ENCODE data around the gene SH3D19. TPM values are rescaled to one million over a fixed set of nuclear protein-coding genes. Genes with fewer than 3 reads are reported as not detected.

Gene SH3D19
- total RNA-seq, 4 donors from 2014 or later = 117 to 200 (median 168) TPM

- Histone ChIP-seq H3K27me3 (no peaks in the 10 kb centered on the region), H3K27ac (peak overlapping the region in 1 of 4 donors; percentile 49), H3K9me3 (no peaks in the 10 kb centered on the region), H3K36me3 (peaks cover 0 to 39% of the 10 kb centered on the region in 2 donors), H3K4me1 (peaks cover 3 to 51% (median 8%) of the 10 kb centered on the region in 3 donors), H3K4me3 (no peak overlapping the region)
- TF ChIP-seq POLR2AphosphoS5 (IDR thresholded peaks at IDR 0.05) (no peak), POLR2A (IDR thresholded peaks at IDR 0.05) (no peak), EP300 (IDR thresholded peaks at IDR 0.05) (no peak), CTCF (IDR thresholded peaks at IDR 0.05) (no peak)
- ATAC-seq = no peak
- 82 to 92% methylated on average over 4 to 8 of the region's 8 CpGs for WGBS, 2 donors (ENCODE audit: low coverage in 1 of 2)
Observed at GRCh38 chr4:151175754-151176631, 149.4 kb downstream of the SH3D19 start.

- no peaks in the 10 kb centered on the region for H3K9me3 ChIP-seq
- TF ChIP-seq POLR2A (IDR thresholded peaks at IDR 0.05) (no peak), EP300 (IDR thresholded peaks at IDR 0.05) (no peak), CTCF (IDR thresholded peaks at IDR 0.05) (no peak), POLR2AphosphoS5 (IDR thresholded peaks at IDR 0.05) (no peak)
- peaks cover 3 to 58% (median 14%) of the 10 kb centered on the region in 3 donors for H3K4me1 ChIP-seq
- peaks cover 0 to 39% of the 10 kb centered on the region in 2 donors for H3K36me3 ChIP-seq
- 57 to 88% methylated on average over 5 to 7 of the region's 7 CpGs for whole genome bisulfite sequencing, 2 donors (ENCODE audit: low coverage in 1 of 2)
- no peak for ATAC-seq
- peak overlapping the region in 3 of 4 donors; percentile 49 to 65 (median 49) for H3K27ac ChIP-seq
- no peaks in the 10 kb centered on the region for H3K27me3 ChIP-seq
- no peak overlapping the region for H3K4me3 ChIP-seq
Observed at GRCh38 chr4:151175233-151175632, 150.2 kb downstream of the SH3D19 start.

- H3K27ac ChIP-seq = peak overlapping the region in 3 of 4 donors; percentile 49 to 65 (median 49)
- H3K4me1 ChIP-seq = peaks cover 5 to 63% (median 17%) of the 10 kb centered on the region in 3 donors
- no peak for ATAC-seq
- H3K36me3 ChIP-seq = peaks cover 0 to 39% of the 10 kb centered on the region in 2 donors
- no peaks in the 10 kb centered on the region for H3K27me3 ChIP-seq
- WGBS, 2 donors (ENCODE audit: low coverage in 1 of 2) = 69 to 80% methylated on average over 2 to 7 of the region's 7 CpGs
- TF ChIP-seq CTCF (IDR thresholded peaks at IDR 0.05) = no peak
- no peak for TF ChIP-seq POLR2A (IDR thresholded peaks at IDR 0.05)
- no peak for TF ChIP-seq EP300 (IDR thresholded peaks at IDR 0.05)
- TF ChIP-seq POLR2AphosphoS5 (IDR thresholded peaks at IDR 0.05) = no peak
- H3K4me3 ChIP-seq = no peak overlapping the region
- no peaks in the 10 kb centered on the region for H3K9me3 ChIP-seq
Observed at GRCh38 chr4:151174784-151175183, 150.6 kb downstream of the SH3D19 start.

GRCh38 chr4:151173871-151174270 is 151.5 kb downstream of the SH3D19 start:
- TF ChIP-seq CTCF (IDR thresholded peaks at IDR 0.05) (no peak), EP300 (IDR thresholded peaks at IDR 0.05) (no peak), POLR2AphosphoS5 (IDR thresholded peaks at IDR 0.05) (no peak), POLR2A (IDR thresholded peaks at IDR 0.05) (no peak)
- peak; percentile 56 for ATAC-seq
- 13 to 21% methylated on average over 3 of the region's 3 CpGs for WGBS, 2 donors (ENCODE audit: low coverage in 1 of 2)

More at GRCh38 chr4:151173871-151174270, 151.5 kb downstream of the SH3D19 start:
- peak overlapping the region in 3 of 4 donors; percentile 49 to 65 (median 49) for H3K27ac ChIP-seq
- no peak overlapping the region for H3K4me3 ChIP-seq
- H3K9me3 ChIP-seq = no peaks in the 10 kb centered on the region
- peaks cover 9 to 72% (median 26%) of the 10 kb centered on the region in 3 donors for H3K4me1 ChIP-seq
- H3K27me3 ChIP-seq = no peaks in the 10 kb centered on the region
- peaks cover 0 to 39% of the 10 kb centered on the region in 2 donors for H3K36me3 ChIP-seq

All from gastroesophageal sphincter (tissue), 4 donors.